BLaER1 (cell line): ENCODE measurements around the gene CACNA1C.

Source experiments
- H3K27ac ChIP-seq: shearing (Covaris generic); formaldehyde crosslinking; 2 replicates; pipeline ENCODE4 v1.8.1; 2022
- H3K27me3 ChIP-seq: shearing (Covaris generic); formaldehyde crosslinking; 2 replicates; pipeline ENCODE4 v1.8.1; 2022
- H3K36me3 ChIP-seq: shearing (Covaris generic); formaldehyde crosslinking; 2 replicates; pipeline ENCODE4 v1.8.1; 2022
- H3K4me1 ChIP-seq: shearing (Covaris generic); formaldehyde crosslinking; 2 replicates; pipeline ENCODE4 v1.8.1; 2022
- H3K4me2 ChIP-seq: shearing (Covaris generic); formaldehyde crosslinking; 2 replicates; pipeline ENCODE4 v1.8.1; 2022
- H3K4me3 ChIP-seq: shearing (Covaris generic); formaldehyde crosslinking; 2 replicates; pipeline ENCODE4 v1.8.1; 2022
- H3K9ac ChIP-seq: shearing (Covaris generic); formaldehyde crosslinking; 2 replicates; pipeline ENCODE4 v1.8.1; 2022
- H3K9me3 ChIP-seq: shearing (Covaris generic); formaldehyde crosslinking; 2 replicates; pipeline ENCODE4 v1.8.1; 2022
- H4K20me1 ChIP-seq: shearing (Covaris generic); formaldehyde crosslinking; 2 replicates; pipeline ENCODE4 v1.8.1; 2022
- Cebpa-rat ChIP-seq: shearing (Covaris generic); IDR thresholded peaks from 2 replicates; pipeline ENCODE4 v1.8.1; 2022

The CACNA1C gene

DNA sequence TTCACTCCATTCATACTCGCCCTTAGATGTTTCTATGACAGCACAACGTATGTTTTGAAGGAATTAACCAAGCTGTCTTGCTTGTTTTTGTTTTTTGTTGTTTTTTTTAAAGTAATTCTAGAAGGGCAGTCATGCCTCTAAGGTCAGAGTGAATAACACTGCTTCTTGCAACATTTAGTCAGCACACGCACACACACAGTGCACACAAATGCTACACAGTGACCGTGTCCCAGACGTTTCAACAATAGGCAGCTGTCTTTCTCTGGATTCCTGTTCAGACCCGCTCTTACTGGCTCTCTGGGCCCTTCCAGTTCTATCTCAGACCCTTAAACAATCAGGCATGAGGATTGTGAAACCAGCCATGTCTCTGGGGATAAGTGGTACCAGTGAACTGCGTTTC, 391.0 kb downstream of the CACNA1C start:
- no peak for TF ChIP-seq Cebpa-rat
- Histone ChIP-seq H3K4me1 (no peaks in the 10 kb centered on the region), H3K27ac (no peak overlapping the region), H4K20me1 (no peaks in the 10 kb centered on the region), H3K27me3 (no peaks in the 10 kb centered on the region), H3K4me3 (no peak overlapping the region), H3K4me2 (no peak overlapping the region), H3K9ac (no peak overlapping the region), H3K36me3 (no peaks in the 10 kb centered on the region), H3K9me3 (no peaks in the 10 kb centered on the region)

DNA sequence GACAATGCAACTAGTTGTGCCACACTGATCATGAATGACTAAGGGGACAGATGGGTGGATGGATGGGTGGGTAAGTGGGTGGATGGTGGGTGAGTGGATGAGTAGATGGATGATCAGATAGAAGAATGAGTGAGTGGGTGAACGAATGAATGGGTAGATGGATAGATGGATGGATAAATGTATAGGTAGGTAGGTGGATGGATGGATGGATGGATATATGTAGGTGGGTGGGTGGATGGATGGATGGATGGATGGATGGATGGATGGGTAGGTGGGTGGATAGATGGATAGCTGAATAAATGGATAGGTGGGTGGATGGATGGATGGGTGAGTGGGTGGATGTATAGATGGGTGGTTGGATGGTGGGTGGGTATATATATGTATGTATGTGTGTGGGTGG, 393.2 kb downstream of the CACNA1C start:
- Histone ChIP-seq H3K9me3 (no peaks in the 10 kb centered on the region), H3K4me3 (no peak overlapping the region), H3K27me3 (no peaks in the 10 kb centered on the region), H3K4me2 (no peak overlapping the region), H3K4me1 (peaks cover 10% of the 10 kb centered on the region), H4K20me1 (no peaks in the 10 kb centered on the region), H3K36me3 (no peaks in the 10 kb centered on the region), H3K9ac (no peak overlapping the region), H3K27ac (no peak overlapping the region)
- TF ChIP-seq Cebpa-rat: no peak

DNA sequence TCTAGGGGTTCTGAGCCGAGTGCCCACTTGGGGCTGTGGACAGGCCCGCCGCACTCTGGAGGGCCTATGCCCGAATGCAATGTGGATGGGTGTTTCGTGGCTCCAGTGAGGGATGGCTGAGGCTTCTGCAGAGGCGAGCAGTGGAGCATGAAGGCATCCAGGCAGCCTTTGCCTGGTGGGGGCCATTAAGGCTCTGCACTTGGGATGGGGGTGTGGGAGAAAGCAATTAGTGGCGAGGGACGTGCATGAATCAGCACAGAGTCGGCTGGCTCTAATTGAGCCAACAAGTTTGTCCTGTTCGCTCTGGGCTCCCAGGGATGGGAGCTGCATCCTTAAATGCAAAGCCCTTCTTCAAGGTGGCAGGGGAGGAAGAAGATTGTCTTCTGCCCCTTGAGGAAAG, 395.1 kb downstream of the CACNA1C start:
- H3K4me1 ChIP-seq: peaks cover 10% of the 10 kb centered on the region
- TF ChIP-seq Cebpa-rat: no peak
- H3K9me3 ChIP-seq: no peaks in the 10 kb centered on the region
- no peak overlapping the region for H3K4me2 ChIP-seq
- H3K27ac ChIP-seq: no peak overlapping the region
- H3K9ac ChIP-seq: no peak overlapping the region
- no peak overlapping the region for H3K4me3 ChIP-seq
- no peaks in the 10 kb centered on the region for H4K20me1 ChIP-seq
- no peaks in the 10 kb centered on the region for H3K36me3 ChIP-seq
- H3K27me3 ChIP-seq: no peaks in the 10 kb centered on the region

GRCh38 chr12:2449586-2449985, 396.8 kb downstream of the CACNA1C start:
- Histone ChIP-seq H3K27me3 (no peaks in the 10 kb centered on the region), H3K4me3 (no peak overlapping the region), H3K27ac (no peak overlapping the region), H3K36me3 (no peaks in the 10 kb centered on the region), H3K4me2 (peak overlapping the region; percentile 37), H3K4me1 (peaks cover 22% of the 10 kb centered on the region), H4K20me1 (no peaks in the 10 kb centered on the region), H3K9ac (no peak overlapping the region), H3K9me3 (no peaks in the 10 kb centered on the region)
- TF ChIP-seq Cebpa-rat: no peak

DNA sequence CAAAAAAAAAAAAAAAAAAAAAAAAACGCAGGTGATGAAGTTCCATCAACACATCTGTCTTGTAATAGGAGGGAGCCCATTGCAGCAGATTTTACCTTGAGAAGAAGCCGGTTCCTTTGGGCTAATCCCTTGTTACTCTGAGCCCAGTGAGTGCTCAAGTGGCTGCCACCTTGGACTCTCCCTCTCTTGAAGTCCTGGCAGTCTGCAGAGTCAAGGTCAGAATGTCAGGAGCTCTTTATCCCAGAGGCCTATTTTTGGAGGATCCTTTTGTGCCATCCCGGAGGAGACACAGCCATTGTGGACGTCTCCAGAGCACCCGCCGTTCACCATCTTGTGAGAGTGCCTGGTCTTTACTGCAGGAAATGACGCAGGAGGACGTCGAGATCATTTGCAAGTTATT, 397.8 kb downstream of the CACNA1C start:
- no peak for TF ChIP-seq Cebpa-rat

DNA sequence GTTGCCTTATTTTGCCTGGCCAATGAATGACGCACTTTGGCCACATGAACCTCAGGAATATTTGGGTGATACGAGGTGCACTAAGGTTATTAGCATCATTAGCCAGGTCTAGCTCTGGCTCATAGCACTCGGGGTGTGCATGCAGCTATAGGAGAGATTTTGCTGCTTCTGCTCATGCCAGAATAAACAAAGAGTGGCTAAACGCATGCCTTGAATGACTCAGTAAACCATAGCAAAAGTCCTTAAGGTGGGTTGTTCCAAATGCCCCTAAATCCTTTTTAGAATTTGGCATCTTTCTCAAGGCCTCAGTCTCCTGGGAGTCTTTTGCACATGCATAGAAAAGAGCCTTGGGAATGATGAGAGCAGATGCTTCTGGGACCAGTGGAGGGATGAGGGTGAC, 398.2 kb downstream of the CACNA1C start:
- Histone ChIP-seq H3K36me3 (no peaks in the 10 kb centered on the region), H3K4me3 (no peak overlapping the region), H3K9me3 (no peaks in the 10 kb centered on the region), H3K27ac (no peak overlapping the region), H3K9ac (no peak overlapping the region), H4K20me1 (no peaks in the 10 kb centered on the region), H3K4me2 (no peak overlapping the region), H3K4me1 (peaks cover 26% of the 10 kb centered on the region), H3K27me3 (no peaks in the 10 kb centered on the region)
- TF ChIP-seq Cebpa-rat: no peak

More for the DNA sequence above, 397.8 kb downstream of the CACNA1C start:
- no peaks in the 10 kb centered on the region for H3K27me3 ChIP-seq
- no peaks in the 10 kb centered on the region for H3K9me3 ChIP-seq
- H3K4me3 ChIP-seq: no peak overlapping the region
- no peak overlapping the region for H3K9ac ChIP-seq
- no peak overlapping the region for H3K4me2 ChIP-seq
- no peaks in the 10 kb centered on the region for H4K20me1 ChIP-seq
- H3K4me1 ChIP-seq: peaks cover 26% of the 10 kb centered on the region
- no peaks in the 10 kb centered on the region for H3K36me3 ChIP-seq
- H3K27ac ChIP-seq: no peak overlapping the region

GRCh38 chr12:2451497-2451896, 398.7 kb downstream of the CACNA1C start:
- Histone ChIP-seq H3K27ac (no peak overlapping the region), H3K4me3 (no peak overlapping the region), H3K27me3 (no peaks in the 10 kb centered on the region), H3K36me3 (no peaks in the 10 kb centered on the region), H4K20me1 (no peaks in the 10 kb centered on the region), H3K9me3 (no peaks in the 10 kb centered on the region), H3K4me2 (no peak overlapping the region), H3K9ac (no peak overlapping the region), H3K4me1 (peaks cover 26% of the 10 kb centered on the region)
- TF ChIP-seq Cebpa-rat: no peak

- Histone ChIP-seq H3K4me2 (peak overlapping the region; percentile 49), H3K36me3 (no peaks in the 10 kb centered on the region)
Measured at GRCh38 chr12:2453076-2453760, 400.4 kb downstream of the CACNA1C start.

GRCh38 chr12:2453761-2454090, 400.9 kb downstream of the CACNA1C start:
- Histone ChIP-seq H3K4me1 (peaks cover 26% of the 10 kb centered on the region), H3K4me2 (peak overlapping the region; percentile 49)

More at GRCh38 chr12:2453076-2453760, 400.4 kb downstream of the CACNA1C start:
- no peak for TF ChIP-seq Cebpa-rat
- Histone ChIP-seq H3K4me1 (peaks cover 26% of the 10 kb centered on the region), H3K27ac (no peak overlapping the region), H3K27me3 (no peaks in the 10 kb centered on the region), H4K20me1 (no peaks in the 10 kb centered on the region), H3K9me3 (no peaks in the 10 kb centered on the region), H3K9ac (no peak overlapping the region), H3K4me3 (no peak overlapping the region)

DNA sequence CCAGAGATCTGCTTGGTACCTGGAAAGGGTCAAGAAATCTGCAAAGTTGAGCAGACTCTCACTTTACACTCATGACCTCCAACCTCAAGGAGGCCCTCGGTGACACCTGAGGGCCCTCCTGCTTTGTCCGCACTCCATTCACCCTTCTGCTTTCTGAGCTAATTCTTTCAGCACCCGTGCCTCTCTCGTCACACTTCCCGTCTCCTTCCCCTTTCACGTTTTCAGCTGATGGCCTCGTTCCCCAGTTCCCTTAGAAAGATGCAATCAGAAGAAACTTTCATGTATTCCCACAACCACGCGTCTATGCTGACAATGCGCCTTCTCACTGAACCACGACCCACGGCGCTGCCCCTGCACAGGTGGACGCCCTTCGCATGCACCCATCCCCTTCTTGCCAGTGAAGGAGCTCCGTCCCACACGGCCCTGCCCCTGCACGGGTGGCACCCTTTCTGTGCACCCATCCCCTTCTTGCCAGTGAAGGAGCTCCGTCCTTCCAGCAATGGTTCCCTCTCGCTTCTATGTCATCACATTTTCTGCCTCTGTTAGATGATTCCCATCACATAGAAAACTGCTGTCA, 401.9 kb downstream of the CACNA1C start:
- peaks cover 18% of the 10 kb centered on the region for H3K4me1 ChIP-seq
- H3K9me3 ChIP-seq: no peaks in the 10 kb centered on the region
- no peaks in the 10 kb centered on the region for H3K27me3 ChIP-seq
- H3K27ac ChIP-seq: no peak overlapping the region
- no peaks in the 10 kb centered on the region for H3K36me3 ChIP-seq
- H3K9ac ChIP-seq: no peak overlapping the region
- TF ChIP-seq Cebpa-rat: no peak
- peak overlapping the region; percentile 49; the same call in 1 of the 2 replicates for H3K4me2 ChIP-seq
- no peaks in the 10 kb centered on the region for H4K20me1 ChIP-seq
- H3K4me3 ChIP-seq: no peak overlapping the region

More at GRCh38 chr12:2453761-2454090, 400.9 kb downstream of the CACNA1C start:
- Histone ChIP-seq H3K36me3 (no peaks in the 10 kb centered on the region), H3K27me3 (no peaks in the 10 kb centered on the region), H3K27ac (no peak overlapping the region), H3K4me3 (no peak overlapping the region), H3K9me3 (no peaks in the 10 kb centered on the region), H4K20me1 (no peaks in the 10 kb centered on the region), H3K9ac (no peak overlapping the region)
- no peak for TF ChIP-seq Cebpa-rat

- H4K20me1 ChIP-seq: no peaks in the 10 kb centered on the region
- H3K36me3 ChIP-seq: no peaks in the 10 kb centered on the region
- no peaks in the 10 kb centered on the region for H3K27me3 ChIP-seq
- no peak overlapping the region for H3K27ac ChIP-seq
- H3K4me2 ChIP-seq: no peak overlapping the region
- H3K4me1 ChIP-seq: peaks cover 16% of the 10 kb centered on the region
- no peak overlapping the region for H3K4me3 ChIP-seq
- H3K9ac ChIP-seq: no peak overlapping the region
- no peaks in the 10 kb centered on the region for H3K9me3 ChIP-seq
- TF ChIP-seq Cebpa-rat: no peak
Measured at GRCh38 chr12:2455410-2455809, 402.6 kb downstream of the CACNA1C start.
